Measurements from ENCODE around the gene DEFB129. TPM values are rescaled to one million over a fixed set of nuclear protein-coding genes. Genes with fewer than 3 reads are reported as not detected.
"Not testable (repeated sequence)": the region's sequence is repeated elsewhere in the genome, so short reads cannot be mapped to it uniquely, and the experiment has no call there.

DEFB129 gene
- total and polyA plus RNA-seq, 10 donors: not detected

- no peak overlapping the region for H3K27ac ChIP-seq
Observed at GRCh38 chr20:251354-251753, 24.3 kb downstream of the DEFB129 start.

GRCh38 chr20:252801-253200 lies 25.7 kb downstream of the DEFB129 start:
- WGBS, 5 donors: 83 to 91% (median 84%) methylated on average over 2 of the region's 2 CpGs
- no peaks in the 10 kb centered on the region for H3K4me1 ChIP-seq

More at GRCh38 chr20:251354-251753, 24.3 kb downstream of the DEFB129 start:
- H3K4me1 ChIP-seq: no peaks in the 10 kb centered on the region
- peaks cover 0 to 5% (median 0%) of the 10 kb centered on the region in 8 donors for H3K9me3 ChIP-seq
- H3K4me3 ChIP-seq: no peak overlapping the region
- no peaks in the 10 kb centered on the region for H3K36me3 ChIP-seq
- peaks cover 0 to 6% (median 0%) of the 10 kb centered on the region in 7 donors for H3K27me3 ChIP-seq (replicated peaks in 1 of 7)
- no peak for DNase-seq
- 31 to 45% (median 40%) methylated on average over 2 of the region's 2 CpGs for WGBS, 5 donors
- TF ChIP-seq POLR2A (IDR thresholded peaks at IDR 0.05) (no peak), POLR2AphosphoS5 (IDR thresholded peaks at IDR 0.05) (no peak), CTCF (IDR thresholded peaks at IDR 0.05 in 8 of 11, conservative IDR thresholded peaks at IDR 0.05 in 3 of 11) (no peak)
- intact Hi-C loops (cut with DNase I; ENCODE audit: low total_unique reads): no loop called here

GRCh38 chr20:253447-253846 lies 26.4 kb downstream of the DEFB129 start:
- H3K36me3 ChIP-seq; H3K4me3 ChIP-seq; H3K9me3 ChIP-seq; H3K4me1 ChIP-seq; H3K27me3 ChIP-seq (replicated peaks in 1 of 7); DNase-seq; H3K27ac ChIP-seq; intact Hi-C loops (cut with DNase I; ENCODE audit: low total_unique reads): not testable (repeated sequence)
- WGBS, 5 donors: 44 to 78% (median 64%) methylated on average over 6 of the region's 6 CpGs

More at GRCh38 chr20:252801-253200, 25.7 kb downstream of the DEFB129 start:
- Histone ChIP-seq H3K27me3 (replicated peaks in 1 of 7) (peaks cover 0 to 6% (median 0%) of the 10 kb centered on the region in 7 donors), H3K9me3 (no peaks in the 10 kb centered on the region), H3K27ac (no peak overlapping the region), H3K4me3 (no peak overlapping the region), H3K36me3 (no peaks in the 10 kb centered on the region)
- intact Hi-C loops (cut with DNase I; ENCODE audit: low total_unique reads): no loop called here
- DNase-seq: no peak
- TF ChIP-seq CTCF (IDR thresholded peaks at IDR 0.05 in 8 of 11, conservative IDR thresholded peaks at IDR 0.05 in 3 of 11) (no peak), POLR2AphosphoS5 (IDR thresholded peaks at IDR 0.05) (no peak), POLR2A (IDR thresholded peaks at IDR 0.05) (no peak)

- Histone ChIP-seq H3K4me3 (no peak within 1 kb of the TSS), H3K4me1 (no peaks in the 10 kb centered on the region), H3K27ac (no peak within 1 kb of the TSS), H3K27me3 (replicated peaks in 1 of 7) (peaks cover 0 to 3% (median 0%) of the 10 kb centered on the region in 7 donors), H3K36me3 (no peaks in the 10 kb centered on the region), H3K9me3 (no peaks in the 10 kb centered on the region)
- DNase-seq: no peak
- no peak for TF ChIP-seq CTCF (IDR thresholded peaks at IDR 0.05 in 8 of 11, conservative IDR thresholded peaks at IDR 0.05 in 3 of 11)
- TF ChIP-seq POLR2A (IDR thresholded peaks at IDR 0.05): no peak
- no peak for TF ChIP-seq POLR2AphosphoS5 (IDR thresholded peaks at IDR 0.05)
- 83 to 93% (median 87%) methylated on average over 7 of the region's 7 CpGs for WGBS, 5 donors
- intact Hi-C loops (cut with DNase I; ENCODE audit: low total_unique reads): no loop called here
Observed at GRCh38 chr20:257419-257818, 30.4 kb downstream of the DEFB129 start, which contains the start of gene DEFB132. Gene DEFB132 (plus strand): TSS chr20:257724. CDS start chr20:257779, 55 bp downstream.

All from spleen (tissue), 11 donors.